A673 (cell line): ENCODE data around the gene SORCS3.

ENCODE experiments used
- EZH2 ChIP-seq: fragments of 200-600 bp; sonication (generic); IDR thresholded peaks from 2 replicates; pipeline ENCODE4 v1.6.1; 2017; ENCODE audit warnings: borderline replicate concordance, low read depth, mild to moderate bottlenecking, mixed read lengths, antibody characterized with exemption, low read length; ENCODE audit not compliant: poor library complexity, severe bottlenecking
- TF ChIP-seq, protein P1 (sequence below): fragments of 300-800, 200-600 bp; sonication (generic); conservative IDR thresholded peaks from 2 replicates; pipeline ENCODE4 v1.5.1; 2017; ENCODE audit warnings: low read depth, mild to moderate bottlenecking, antibody characterized with exemption, low read length, moderate library complexity, mixed read lengths

DNA sequence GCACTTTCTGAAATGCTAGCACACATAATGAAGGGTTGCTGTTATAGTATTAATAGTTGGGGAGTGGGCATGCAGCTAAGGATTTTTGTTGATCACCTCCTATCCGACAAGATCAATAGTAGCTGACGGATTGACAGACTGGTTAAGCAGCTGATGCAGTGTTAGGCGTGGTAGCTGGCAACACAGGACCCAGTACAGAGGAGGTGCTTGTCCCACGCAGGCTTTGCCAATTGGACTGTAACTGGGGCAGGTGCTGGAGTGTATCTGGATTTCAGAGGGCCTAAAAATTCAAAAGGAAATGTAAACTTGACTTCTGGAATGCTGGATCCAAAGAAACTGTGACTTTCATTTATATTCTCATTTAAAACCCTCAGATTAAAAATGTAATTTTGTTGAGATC lies 340.9 kb downstream of the SORCS3 start:
- TF ChIP-seq, protein P1, sequence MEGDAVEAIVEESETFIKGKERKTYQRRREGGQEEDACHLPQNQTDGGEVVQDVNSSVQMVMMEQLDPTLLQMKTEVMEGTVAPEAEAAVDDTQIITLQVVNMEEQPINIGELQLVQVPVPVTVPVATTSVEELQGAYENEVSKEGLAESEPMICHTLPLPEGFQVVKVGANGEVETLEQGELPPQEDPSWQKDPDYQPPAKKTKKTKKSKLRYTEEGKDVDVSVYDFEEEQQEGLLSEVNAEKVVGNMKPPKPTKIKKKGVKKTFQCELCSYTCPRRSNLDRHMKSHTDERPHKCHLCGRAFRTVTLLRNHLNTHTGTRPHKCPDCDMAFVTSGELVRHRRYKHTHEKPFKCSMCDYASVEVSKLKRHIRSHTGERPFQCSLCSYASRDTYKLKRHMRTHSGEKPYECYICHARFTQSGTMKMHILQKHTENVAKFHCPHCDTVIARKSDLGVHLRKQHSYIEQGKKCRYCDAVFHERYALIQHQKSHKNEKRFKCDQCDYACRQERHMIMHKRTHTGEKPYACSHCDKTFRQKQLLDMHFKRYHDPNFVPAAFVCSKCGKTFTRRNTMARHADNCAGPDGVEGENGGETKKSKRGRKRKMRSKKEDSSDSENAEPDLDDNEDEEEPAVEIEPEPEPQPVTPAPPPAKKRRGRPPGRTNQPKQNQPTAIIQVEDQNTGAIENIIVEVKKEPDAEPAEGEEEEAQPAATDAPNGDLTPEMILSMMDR: no peak
- no peak for TF ChIP-seq EZH2
